HG02840 (cell line): ENCODE results near the gene GORASP2.

Source experiments
- ATAC-seq: cut with Tn5 transposase; IDR thresholded peaks from one replicate; pipeline ENCODE4 v1.9.1; 2021; ENCODE audit warnings: mild to moderate bottlenecking, moderate library complexity, moderate number of reproducible peaks; ENCODE audit not compliant: unreplicated experiment, low FRiP score

Gene GORASP2

DNA sequence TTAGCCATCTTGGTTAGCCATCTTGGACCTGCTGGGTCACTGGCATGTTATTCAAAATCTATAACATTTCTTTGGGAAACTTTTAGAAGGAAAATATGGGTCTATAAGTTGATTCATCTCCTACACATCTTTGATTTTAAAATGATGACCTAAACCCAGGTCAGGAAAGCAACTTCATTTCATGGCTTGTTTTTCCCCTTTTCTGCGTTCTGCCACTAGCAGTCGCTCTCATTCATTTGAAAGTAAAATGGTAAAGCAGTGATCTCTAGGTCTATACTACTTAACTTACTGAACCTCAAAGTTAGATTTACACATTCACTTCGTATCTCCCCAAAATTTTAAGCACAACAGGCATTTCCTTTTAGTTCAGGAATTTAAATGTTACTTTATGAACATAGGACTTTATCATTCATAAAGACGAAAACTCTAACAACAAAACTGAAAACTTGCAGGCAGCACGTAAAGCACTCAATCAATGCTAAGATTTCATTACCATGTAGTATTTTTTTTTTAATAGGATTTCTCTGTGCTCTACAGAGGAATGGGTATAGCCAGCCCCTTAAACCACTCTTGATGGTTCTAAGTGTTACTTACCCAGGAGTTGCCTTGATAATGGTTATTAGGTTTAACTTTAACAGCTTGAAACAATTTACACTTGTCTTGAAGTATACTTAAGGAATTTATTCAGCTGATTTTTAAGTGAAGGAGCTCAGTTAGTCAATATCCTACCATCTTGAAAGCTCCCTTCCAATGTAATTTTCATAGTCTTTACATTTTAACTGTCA, 62.5 kb downstream of the GORASP2 start:
- no peak for ATAC-seq

GRCh38 chr2:170996316-170996715, 67.3 kb downstream of the GORASP2 start:
- ATAC-seq: no peak

- no peak for ATAC-seq
Observed at GRCh38 chr2:170997893-170998597, 69.0 kb downstream of the GORASP2 start.

GRCh38 chr2:170999654-171000053, 70.6 kb downstream of the GORASP2 start:
- ATAC-seq: no peak

- ATAC-seq: no peak
Observed at GRCh38 chr2:171004363-171004762, 75.3 kb downstream of the GORASP2 start.

DNA sequence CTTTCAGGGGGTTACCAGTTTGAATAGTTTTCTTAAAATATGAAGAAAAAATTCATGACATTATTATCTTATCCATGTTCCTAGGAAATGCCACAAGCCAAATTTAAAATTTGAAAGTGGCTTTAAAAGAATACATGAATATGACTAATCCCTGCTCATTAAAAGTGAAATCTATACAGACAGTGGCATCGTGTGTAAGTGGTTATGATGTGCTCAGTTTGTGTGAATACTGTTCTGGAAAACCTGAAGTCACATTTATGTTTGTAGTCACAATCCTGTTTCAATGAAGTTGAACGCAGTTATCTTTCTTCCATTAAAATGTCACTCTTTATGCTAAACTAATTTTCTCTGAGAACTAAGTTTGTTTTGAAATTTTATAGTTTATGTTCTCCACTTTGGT, 75.8 kb downstream of the GORASP2 start:
- ATAC-seq: no peak

- ATAC-seq: no peak
Observed at GRCh38 chr2:171008550-171009205, 79.6 kb downstream of the GORASP2 start.

GRCh38 chr2:171009386-171009785, 80.3 kb downstream of the GORASP2 start:
- ATAC-seq: no peak

- ATAC-seq: no peak
Observed at GRCh38 chr2:171013851-171014250, 84.8 kb downstream of the GORASP2 start.

- ATAC-seq: no peak
Observed at GRCh38 chr2:171016125-171016524, 87.1 kb downstream of the GORASP2 start.
